NCI-H446 (cell line): Measurements from ENCODE around the gene CALM3.
"Not testable (repeated sequence)": the region's sequence is repeated elsewhere in the genome, so short reads cannot be mapped to it uniquely, and the experiment has no call there.

Experiments
- DNase-seq, 2 experiments: peaks; one replicate each; lab custom pipeline; 2025; lab: John Stamatoyannopoulos, UW

CALM3 gene

GRCh38 chr19:46615966-46616365, 14.8 kb downstream of the CALM3 start:
- DNase-seq, result no peak

- DNase-seq, result peak; percentile 39 to 84
These were observed 15.6 kb downstream of the CALM3 start for GRCh38 chr19:46616631-46617322.

GRCh38 chr19:46617601-46618000, 16.5 kb downstream of the CALM3 start:
- DNase-seq, result no peak

- DNase-seq, result peak in 1 of 2 experiments; percentile 21
These were observed 17.6 kb downstream of the CALM3 start for GRCh38 chr19:46618670-46619231.

- no peak for DNase-seq
These were observed 19.1 kb downstream of the CALM3 start for GRCh38 chr19:46620267-46620666.

GRCh38 chr19:46620716-46621115, 19.6 kb downstream of the CALM3 start:
- no peak for DNase-seq

GRCh38 chr19:46621191-46622117, 20.3 kb downstream of the CALM3 start:
- no peak for DNase-seq

GRCh38 chr19:46622118-46622446, 21.0 kb downstream of the CALM3 start:
- no peak for DNase-seq

- no peak for DNase-seq
These were observed 22.9 kb downstream of the CALM3 start for GRCh38 chr19:46623915-46624502.

- DNase-seq, result no peak
These were observed 24.0 kb downstream of the CALM3 start, which contains the start of gene PTGIR for GRCh38 chr19:46624958-46625661. PTGIR (minus strand) TSS chr19:46625089; CDS start chr19:46624225, 864 bp downstream.

- no peak for DNase-seq
These were observed 24.6 kb downstream of the CALM3 start for GRCh38 chr19:46625731-46626130.

GRCh38 chr19:46626446-46626845, 25.3 kb downstream of the CALM3 start:
- DNase-seq, result no peak

GRCh38 chr19:46628970-46629369, 27.8 kb downstream of the CALM3 start:
- not testable (repeated sequence) for DNase-seq

- no peak for DNase-seq
These were observed 28.5 kb downstream of the CALM3 start for GRCh38 chr19:46629546-46630025.

- no peak for DNase-seq
These were observed 29.6 kb downstream of the CALM3 start for GRCh38 chr19:46630586-46631205.

GRCh38 chr19:46631481-46631880, 30.4 kb downstream of the CALM3 start:
- DNase-seq, result no peak

- DNase-seq, result no peak
These were observed 32.0 kb downstream of the CALM3 start for GRCh38 chr19:46633130-46633529.

GRCh38 chr19:46634045-46634655, 33.0 kb downstream of the CALM3 start:
- DNase-seq, result peak; percentile 22 to 86

- no peak for DNase-seq
These were observed 33.6 kb downstream of the CALM3 start for GRCh38 chr19:46634656-46635218.
